ENCODE data around the gene PRKCE. TPM values are rescaled to one million over a fixed set of nuclear protein-coding genes. Genes with fewer than 3 reads are reported as not detected.

PRKCE gene
- total RNA-seq, 1 donor from 2014 or later, result 4.6 TPM

DNA sequence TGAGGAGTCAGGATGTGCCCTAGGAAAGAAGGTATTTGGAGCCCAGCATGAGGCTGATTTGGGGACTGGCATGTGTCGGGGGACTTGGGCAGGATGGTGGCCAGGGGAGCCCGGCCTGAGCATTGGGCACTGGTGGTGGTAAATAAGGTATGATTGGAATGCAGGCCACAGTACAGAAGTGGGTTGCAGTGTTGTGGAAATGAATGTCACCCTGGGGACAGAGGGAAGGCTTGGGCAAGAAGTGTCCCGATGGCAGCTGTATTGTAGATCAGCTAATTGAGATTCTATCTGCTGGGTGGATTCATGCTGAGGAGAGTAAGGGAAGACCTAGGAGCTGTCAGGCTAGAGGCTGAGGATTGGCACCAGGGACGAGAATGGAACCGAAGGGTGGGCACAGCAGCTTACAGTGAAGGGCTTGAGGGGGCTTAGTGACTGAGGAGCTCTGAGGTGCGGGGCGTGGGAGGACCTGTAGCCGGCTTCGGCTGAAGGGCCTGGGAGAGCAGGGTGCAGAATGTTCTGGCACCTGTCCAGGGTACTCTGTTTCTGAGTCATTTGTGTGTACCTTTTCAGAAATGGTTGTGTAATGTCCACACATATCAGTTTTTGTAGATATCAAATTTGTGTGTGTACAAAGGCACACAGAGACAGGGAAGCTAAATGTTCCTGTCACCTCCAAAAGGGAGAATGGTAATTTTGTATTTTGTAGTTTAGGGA lies 170.2 kb downstream of the PRKCE start:
- TF ChIP-seq, protein P1, sequence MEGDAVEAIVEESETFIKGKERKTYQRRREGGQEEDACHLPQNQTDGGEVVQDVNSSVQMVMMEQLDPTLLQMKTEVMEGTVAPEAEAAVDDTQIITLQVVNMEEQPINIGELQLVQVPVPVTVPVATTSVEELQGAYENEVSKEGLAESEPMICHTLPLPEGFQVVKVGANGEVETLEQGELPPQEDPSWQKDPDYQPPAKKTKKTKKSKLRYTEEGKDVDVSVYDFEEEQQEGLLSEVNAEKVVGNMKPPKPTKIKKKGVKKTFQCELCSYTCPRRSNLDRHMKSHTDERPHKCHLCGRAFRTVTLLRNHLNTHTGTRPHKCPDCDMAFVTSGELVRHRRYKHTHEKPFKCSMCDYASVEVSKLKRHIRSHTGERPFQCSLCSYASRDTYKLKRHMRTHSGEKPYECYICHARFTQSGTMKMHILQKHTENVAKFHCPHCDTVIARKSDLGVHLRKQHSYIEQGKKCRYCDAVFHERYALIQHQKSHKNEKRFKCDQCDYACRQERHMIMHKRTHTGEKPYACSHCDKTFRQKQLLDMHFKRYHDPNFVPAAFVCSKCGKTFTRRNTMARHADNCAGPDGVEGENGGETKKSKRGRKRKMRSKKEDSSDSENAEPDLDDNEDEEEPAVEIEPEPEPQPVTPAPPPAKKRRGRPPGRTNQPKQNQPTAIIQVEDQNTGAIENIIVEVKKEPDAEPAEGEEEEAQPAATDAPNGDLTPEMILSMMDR (IDR thresholded peaks at IDR 0.05), result no peak

DNA sequence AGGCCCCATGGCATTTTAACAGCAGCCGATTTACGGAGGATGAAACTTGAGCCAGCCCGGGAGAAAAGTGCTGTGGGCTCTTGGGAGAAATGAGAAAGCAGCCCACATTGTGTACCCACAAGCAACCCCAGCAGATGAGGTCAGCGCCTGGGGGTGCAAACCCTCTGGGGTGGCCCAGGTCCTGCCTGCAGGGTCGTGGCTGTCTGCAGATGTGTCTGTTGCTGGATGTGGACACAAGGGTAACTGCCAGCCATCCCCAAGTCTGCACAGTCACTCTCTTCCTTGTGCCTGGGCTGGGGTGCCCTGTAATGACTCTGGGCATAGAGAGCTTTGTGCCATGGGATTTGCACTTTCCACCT lies 170.8 kb downstream of the PRKCE start:
- TF ChIP-seq, protein P1 (IDR thresholded peaks at IDR 0.05), result no peak
- no peaks in the 10 kb centered on the region for H3K36me3 ChIP-seq
- intact Hi-C loops (cut with DNase I), result loop anchor here (2.0 kb wide), 1 partner anchor 171 kb away; the partner anchor contains the start of gene PRKCE
- no peak for DNase-seq (ENCODE audit: low spot score in 2 of 2)
- H3K4me3 ChIP-seq, result no peak overlapping the region
- H3K9me3 ChIP-seq, result no peaks in the 10 kb centered on the region
- H3K27ac ChIP-seq, result peak overlapping the region; percentile 35 to 83
- H3K27me3 ChIP-seq, result no peaks in the 10 kb centered on the region
- peaks cover 22 to 42% of the 10 kb centered on the region in 2 donors for H3K4me1 ChIP-seq

More for the DNA sequence above, 170.2 kb downstream of the PRKCE start:
- Histone ChIP-seq H3K9me3 (no peaks in the 10 kb centered on the region), H3K36me3 (no peaks in the 10 kb centered on the region), H3K4me1 (peaks cover 22 to 37% of the 10 kb centered on the region in 2 donors), H3K4me3 (no peak overlapping the region), H3K27me3 (no peaks in the 10 kb centered on the region), H3K27ac (peak overlapping the region; percentile 35 to 83)
- peak; percentile 13 to 77 for DNase-seq (ENCODE audit: low spot score in 2 of 2)
- intact Hi-C loops (cut with DNase I), result loop anchor here (2.0 kb wide), 1 partner anchor 171 kb away; the partner anchor contains the start of gene PRKCE

DNA sequence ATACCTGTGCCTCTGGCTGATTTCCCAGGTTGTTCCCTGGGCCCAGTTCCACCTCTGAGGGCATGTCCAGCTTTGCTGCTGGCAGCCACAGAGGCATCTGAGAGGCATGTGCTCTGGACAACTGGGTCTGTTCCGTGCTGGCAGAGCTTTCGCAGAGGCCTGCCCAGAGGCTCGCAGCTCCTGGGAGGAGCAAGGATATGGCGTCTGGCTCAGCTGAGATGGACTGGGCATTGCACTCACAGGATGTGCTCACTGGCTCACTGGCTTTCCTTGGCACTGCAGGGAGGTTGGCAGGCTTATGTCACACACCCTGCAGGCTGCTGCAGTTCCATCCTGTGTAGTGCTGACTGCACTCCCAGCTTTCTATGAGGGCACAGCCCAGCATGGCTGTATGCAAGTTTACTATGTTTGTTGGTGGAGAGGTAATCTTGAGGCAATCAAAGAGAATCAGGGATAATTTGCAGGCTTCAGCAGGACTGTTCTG lies 172.3 kb downstream of the PRKCE start:
- Histone ChIP-seq H3K36me3 (no peaks in the 10 kb centered on the region), H3K4me3 (no peak overlapping the region), H3K27ac (peak overlapping the region; percentile 79 to 83), H3K27me3 (no peaks in the 10 kb centered on the region), H3K4me1 (peaks cover 22 to 43% of the 10 kb centered on the region in 2 donors), H3K9me3 (no peaks in the 10 kb centered on the region)
- DNase-seq (ENCODE audit: low spot score in 2 of 2), result peak; percentile 78 to 91
- intact Hi-C loops (cut with DNase I), result loop anchor here (1.0 to 2.0 kb wide), 2 partner anchors 113 to 173 kb away; partner anchors contain the start of gene PRKCE
- TF ChIP-seq, protein P1 (IDR thresholded peaks at IDR 0.05), result no peak

DNA sequence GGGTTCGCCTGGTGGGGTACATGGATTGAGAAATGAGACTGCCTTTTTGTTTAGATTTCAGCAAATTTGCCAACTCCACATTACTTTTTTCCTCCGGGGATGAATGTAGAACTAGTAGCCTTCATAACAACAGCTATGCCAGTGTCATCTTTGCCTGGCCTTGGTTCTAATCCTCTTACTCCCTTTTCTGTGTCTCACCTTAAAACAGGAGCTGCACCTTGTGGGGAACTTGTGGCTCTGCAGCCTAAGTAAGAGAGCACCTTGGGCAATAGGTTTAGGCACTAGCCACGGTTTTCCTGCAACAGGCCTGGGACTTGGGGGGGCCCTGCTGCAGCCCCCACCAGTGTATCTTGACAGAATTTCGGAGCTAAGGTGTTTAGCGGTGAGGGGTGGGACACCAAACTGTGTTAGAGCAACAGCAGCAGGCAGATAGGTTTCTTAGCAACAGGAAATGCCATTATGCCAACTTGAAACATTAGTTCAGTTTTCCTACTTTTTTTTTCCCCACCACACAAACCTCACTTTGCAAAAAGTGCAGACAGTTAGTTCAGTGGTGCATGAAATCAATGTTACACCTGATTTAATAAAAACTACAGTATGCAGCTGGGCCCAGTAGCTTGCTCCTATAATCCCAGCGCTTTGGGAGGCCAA lies 173.7 kb downstream of the PRKCE start:
- H3K36me3 ChIP-seq, result no peaks in the 10 kb centered on the region
- no peak overlapping the region for H3K4me3 ChIP-seq
- no peaks in the 10 kb centered on the region for H3K9me3 ChIP-seq
- intact Hi-C loops (cut with DNase I), result no loop called here
- H3K27me3 ChIP-seq, result no peaks in the 10 kb centered on the region
- peaks cover 22 to 43% of the 10 kb centered on the region in 2 donors for H3K4me1 ChIP-seq
- TF ChIP-seq, protein P1 (IDR thresholded peaks at IDR 0.05), result no peak
- no peak for DNase-seq (ENCODE audit: low spot score in 2 of 2)
- peak overlapping the region; percentile 56 to 83 for H3K27ac ChIP-seq

DNA sequence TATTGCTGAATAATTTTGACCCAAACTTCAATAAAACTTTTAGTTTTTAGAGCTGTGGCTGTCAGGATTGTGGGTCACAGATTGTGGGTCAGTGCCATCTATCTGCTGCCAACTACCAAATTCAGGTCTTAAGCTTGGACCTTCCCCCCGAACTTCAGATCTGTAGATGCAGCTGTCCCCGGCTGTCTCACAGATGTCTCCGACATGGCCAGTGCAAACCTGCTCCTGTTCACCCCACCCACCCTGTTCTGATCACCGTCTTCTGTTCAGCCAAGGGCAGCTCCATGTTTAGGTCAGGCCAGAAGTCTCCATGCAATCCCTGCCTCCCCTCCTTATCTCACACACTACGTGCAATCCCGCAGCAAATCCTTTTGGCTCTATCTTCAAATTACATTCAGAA lies 175.0 kb downstream of the PRKCE start:
- DNase-seq (ENCODE audit: low spot score in 2 of 2), result no peak
- intact Hi-C loops (cut with DNase I), result no loop called here
- Histone ChIP-seq H3K4me1 (peaks cover 20 to 41% of the 10 kb centered on the region in 2 donors), H3K4me3 (no peak overlapping the region), H3K27me3 (no peaks in the 10 kb centered on the region), H3K9me3 (peaks cover 0 to 6% of the 10 kb centered on the region in 2 donors), H3K27ac (no peak overlapping the region), H3K36me3 (no peaks in the 10 kb centered on the region)
- TF ChIP-seq, protein P1 (IDR thresholded peaks at IDR 0.05), result no peak

Measured in ascending aorta (tissue), 2 donors.